Measurements from ENCODE around the gene LOXHD1.

LOXHD1 gene

GRCh38 chr18:46573156-46573555, 83.9 kb downstream of the LOXHD1 start:
- DNase-seq = no peak

DNA sequence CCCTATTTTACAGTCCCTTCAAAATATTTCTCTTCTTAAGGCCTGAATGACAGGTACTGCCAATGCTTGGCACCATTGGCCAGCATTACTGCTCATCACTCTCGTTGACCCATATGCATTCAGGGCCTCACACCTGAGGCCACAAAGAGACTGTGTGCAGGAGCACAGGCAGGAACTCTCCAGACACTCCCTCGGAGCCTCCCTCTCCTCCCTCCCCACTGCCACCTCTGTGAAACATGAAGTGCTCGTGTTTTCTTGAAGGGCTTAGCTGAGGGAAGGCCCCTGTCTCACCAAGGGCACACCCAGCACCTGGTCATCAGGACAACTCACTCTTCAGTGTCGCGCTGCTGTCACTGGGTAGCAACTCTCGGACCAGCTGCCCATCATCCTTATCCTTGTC, 85.3 kb downstream of the LOXHD1 start:
- no peak for DNase-seq

DNA sequence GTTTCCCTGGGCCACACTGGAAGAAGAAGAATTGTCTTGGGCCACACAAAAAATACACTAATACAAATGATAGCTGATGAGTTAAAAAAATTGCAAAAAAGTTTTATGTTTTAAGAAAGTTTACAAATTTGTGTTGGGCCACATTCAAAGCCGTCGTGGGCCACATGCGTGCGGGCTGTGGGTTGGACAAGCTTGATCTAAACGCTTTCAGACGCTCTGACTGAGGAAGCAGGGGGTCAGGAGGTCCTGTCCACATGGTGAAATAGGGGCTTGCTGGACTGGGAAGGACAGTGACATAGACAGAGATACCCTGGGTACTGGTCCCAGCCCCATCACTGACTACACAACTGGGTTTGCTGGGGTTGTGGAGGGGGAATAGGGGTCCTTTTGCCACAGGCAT, 86.4 kb downstream of the LOXHD1 start:
- DNase-seq = no peak

DNA sequence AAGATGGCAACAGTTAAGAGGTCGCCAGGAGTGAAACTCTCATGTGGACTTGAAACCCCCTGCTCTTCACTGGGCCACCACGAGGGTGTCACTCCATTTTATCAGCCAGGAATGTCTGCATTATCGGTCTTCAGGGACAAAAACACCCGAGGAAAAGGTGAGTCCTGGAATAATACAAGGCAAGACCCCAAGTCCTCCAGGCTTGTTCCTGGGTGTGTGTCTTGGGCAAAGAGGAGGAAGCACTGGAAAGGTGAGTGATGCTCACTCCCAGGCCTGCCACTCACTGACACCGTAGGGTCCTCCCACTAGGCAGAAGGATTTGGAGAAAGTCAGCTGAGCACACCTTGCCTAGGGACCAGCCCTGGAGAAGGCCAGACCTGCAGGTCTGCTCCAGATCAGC, 86.9 kb downstream of the LOXHD1 start:
- DNase-seq = no peak

DNA sequence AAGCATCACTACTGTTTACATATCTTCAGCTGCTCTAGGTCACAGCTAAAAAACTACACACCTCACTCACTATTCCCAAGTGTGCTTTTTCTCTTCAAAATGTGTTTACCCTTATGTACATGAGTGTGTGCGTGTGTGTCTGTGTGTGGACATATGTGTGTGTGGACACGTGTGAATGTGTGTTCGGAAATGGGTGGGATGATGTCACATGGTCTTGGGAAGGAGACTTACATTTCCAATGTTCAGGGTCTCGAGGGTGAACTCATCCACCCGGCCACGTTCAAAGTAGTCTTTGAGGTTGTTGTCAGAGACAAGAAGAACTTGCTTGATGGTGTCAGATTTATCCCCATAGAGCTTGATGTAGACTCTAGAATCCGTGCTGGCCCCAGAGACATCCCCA, 87.8 kb downstream of the LOXHD1 start:
- DNase-seq = no peak

DNA sequence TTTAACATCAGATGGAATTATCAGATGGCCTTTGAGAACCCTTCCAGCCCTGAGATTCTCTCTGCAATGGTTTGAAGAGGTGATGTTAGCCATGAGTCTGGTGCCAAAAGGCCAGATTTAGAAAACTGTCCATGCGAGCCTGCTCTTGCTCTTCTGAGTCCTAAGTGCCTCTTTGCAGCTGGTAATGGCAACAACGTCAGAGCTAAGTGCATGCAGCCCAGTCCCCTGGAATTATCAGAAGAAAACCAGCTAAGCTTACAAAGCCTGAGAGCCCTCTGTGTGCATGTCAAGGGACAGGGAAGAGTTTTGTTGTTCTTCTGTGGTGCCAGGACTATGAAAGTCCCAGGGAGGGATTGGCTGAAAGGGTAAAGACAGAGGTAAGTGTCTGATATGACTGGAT, 89.8 kb downstream of the LOXHD1 start:
- DNase-seq = no peak

- no peak for DNase-seq
Measured at GRCh38 chr18:46566111-46566510, 90.9 kb downstream of the LOXHD1 start.

DNA sequence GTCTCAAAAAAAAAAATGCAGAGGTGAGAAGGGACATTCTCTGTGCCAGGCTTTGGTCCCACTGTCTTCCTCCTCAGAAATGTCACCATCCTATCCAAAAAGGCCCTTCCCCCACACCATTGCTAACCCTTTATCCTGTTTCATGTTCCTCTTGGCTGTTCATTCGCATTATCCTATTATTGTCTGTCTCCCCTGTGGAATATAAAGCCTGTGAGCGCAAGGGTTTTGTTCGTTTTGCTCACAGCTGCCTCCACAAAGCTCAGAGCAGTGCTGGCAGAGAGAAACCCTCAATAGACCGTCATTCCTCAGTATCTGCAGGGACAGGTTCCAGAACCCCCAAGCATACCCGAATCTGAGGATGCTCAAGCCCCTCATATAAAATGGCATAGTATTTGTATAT, 91.8 kb downstream of the LOXHD1 start:
- DNase-seq = no peak

- no peak for DNase-seq
Measured at GRCh38 chr18:46563317-46563716, 93.7 kb downstream of the LOXHD1 start.

- DNase-seq = no peak
Measured at GRCh38 chr18:46562674-46563192, 94.3 kb downstream of the LOXHD1 start.

DNA sequence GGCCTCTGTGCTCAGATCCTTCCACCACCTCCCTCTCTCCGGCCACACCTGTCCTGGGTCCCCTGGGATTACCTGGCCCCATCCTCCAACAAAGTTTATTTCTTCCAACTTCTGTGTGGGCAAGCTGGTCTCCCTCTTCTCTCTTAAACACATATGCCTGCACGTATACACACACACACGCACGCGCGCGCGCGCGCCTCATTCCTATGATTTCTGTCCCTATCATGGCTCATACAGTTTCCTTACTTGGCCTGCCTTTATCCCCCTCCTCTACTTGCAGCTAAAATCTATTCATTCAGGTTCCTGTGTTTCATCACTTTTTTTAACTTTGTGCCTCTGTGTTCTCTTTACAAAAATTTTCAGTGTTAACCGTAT, 96.4 kb downstream of the LOXHD1 start:
- DNase-seq = no peak

DNA sequence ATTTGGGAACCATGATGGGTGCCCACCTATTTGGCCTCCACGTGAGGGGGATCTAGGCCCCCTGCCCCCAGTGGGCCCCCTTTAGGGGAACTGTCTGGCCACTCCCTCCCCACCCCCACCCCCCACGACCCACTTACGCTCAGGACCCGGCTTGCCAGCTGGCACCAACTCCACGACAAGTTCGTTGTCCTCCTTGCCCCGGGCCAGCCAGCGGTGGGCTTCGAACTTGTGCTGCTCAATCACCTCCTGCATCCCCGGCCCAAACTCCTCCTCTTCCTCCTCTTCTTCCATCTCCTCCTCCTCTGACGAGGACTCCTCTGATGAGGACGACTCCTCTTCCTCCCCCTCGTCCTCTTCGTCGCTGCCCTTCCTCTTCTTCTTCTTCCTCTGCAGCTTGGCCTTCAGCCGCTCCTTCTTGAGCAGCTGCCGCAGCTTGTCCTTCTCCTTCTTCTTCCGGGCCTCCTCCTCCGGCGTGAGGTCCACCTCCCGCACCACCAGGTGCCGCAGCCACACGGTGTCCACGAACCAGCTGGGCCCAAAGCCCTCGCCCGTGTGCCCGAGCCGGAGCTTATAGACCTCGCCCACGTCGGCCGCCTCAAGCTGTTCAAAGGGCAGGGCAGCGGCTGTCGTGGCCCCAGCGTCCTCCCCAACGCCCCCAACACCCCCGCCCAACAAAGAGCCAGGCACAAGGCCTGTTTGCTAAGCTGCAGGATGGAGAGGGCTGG, 96.9 kb downstream of the LOXHD1 start:
- DNase-seq = no peak

GRCh38 chr18:46559296-46559695, 97.7 kb downstream of the LOXHD1 start:
- DNase-seq = no peak

GRCh38 chr18:46556590-46557206, 100.3 kb downstream of the LOXHD1 start:
- DNase-seq = no peak

DNA sequence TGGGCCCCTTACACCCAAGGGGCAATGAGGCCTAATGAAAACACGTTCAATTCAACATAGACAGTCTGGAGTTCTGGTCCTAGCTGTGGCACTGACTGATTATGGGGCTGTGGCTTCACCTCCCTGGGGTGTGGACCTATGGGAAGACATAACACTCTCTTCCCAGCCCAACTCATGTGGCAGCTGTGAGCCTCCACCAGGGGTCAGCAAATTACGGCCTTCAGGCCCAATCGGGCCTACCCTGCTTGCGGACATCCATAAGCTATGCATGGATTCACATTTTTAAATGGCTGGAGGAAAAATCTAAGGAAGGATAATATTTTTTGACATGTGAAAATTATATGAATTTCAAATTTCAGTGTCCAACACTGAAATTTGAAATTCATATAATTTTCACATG, 101.3 kb downstream of the LOXHD1 start:
- peak; percentile 8 for DNase-seq

- DNase-seq = no peak
Measured at GRCh38 chr18:46555213-46555612, 101.8 kb downstream of the LOXHD1 start.

- no peak for DNase-seq
Measured at GRCh38 chr18:46554406-46555080, 102.5 kb downstream of the LOXHD1 start.

GRCh38 chr18:46550609-46551008, 106.4 kb downstream of the LOXHD1 start:
- no peak for DNase-seq

DNA sequence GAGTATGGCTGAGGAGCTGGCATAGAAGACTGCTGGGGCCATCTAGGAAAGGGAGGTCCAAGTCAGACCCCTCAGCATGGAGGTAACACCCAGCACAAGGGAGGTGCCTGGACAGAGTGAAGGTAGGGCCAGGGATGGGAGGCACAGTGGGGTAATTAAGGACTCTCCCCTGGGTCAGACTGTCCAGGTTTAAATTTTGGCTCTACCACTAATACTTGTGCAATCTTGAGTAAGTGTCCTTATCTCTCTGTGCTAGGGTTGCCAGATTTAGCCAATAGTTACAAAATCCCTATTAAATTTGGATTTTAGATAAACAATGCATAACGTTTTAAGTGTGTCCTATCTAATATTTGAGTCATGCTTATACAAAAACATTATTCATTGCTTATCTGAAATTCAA, 109.5 kb downstream of the LOXHD1 start:
- no peak for DNase-seq

DNA sequence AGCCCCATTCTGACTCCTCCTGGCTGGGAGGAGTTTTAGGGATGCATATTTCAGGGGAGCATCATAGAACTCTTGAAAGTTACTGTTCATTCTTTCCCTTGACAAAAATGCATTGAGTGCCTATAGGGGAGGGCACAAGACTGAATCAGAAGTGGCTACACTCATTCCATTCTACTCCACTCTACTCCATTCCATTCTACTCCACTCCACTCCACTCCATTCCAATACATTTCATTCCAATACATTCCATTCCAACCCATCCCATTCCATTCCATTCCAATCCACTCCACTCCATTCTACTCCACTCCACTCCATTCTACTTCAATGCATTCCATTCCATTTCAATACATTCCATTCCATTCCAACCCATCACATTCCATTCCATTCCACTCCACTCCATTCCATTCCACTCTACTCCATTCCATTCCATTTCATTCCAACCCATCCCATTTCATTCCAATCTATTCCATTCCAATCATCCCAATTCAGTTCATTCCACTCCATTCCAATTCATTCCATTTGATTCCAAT, 110.8 kb downstream of the LOXHD1 start:
- DNase-seq = no peak

GRCh38 chr18:46542545-46542944, 114.5 kb downstream of the LOXHD1 start:
- DNase-seq = no peak

GRCh38 chr18:46541626-46542189, 115.3 kb downstream of the LOXHD1 start:
- no peak for DNase-seq

- DNase-seq = no peak
Measured at GRCh38 chr18:46538376-46538775, 118.6 kb downstream of the LOXHD1 start.
